ENCODE measurements around the gene PRDM16. TPM values are rescaled to one million over a fixed set of nuclear protein-coding genes. Genes with fewer than 3 reads are reported as not detected.

PRDM16 gene
- total and polyA plus RNA-seq, 2 of the 4 experiments (the other 2 are of a cell fraction) = 0.02 TPM; not detected in 1

DNA sequence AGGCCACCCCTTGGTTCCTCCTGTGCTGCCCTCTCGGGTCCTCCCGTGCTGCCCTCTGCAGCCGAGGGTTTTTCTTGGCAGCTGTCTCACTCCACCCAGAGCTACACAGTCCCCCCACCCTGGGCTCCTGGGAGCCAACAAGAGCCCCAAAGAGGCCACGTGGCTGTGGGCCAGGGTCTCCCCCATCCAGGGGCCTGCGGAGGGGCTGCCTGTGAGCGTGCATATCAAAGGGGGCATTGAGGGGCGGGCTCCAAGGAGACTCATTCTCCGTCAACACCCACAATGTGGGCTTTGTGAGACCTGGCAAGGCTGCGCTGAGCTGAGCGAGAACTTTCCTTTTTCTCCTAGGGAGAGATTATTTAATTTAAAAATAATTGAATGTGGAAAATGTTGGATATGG is 276.8 kb downstream of the PRDM16 start:
- H4K5ac ChIP-seq (ENCODE audit: low read depth, low read length) = no peak overlapping the region
- H2AK5ac ChIP-seq (ENCODE audit: low read depth, low read length) = no peak overlapping the region
- H3K23ac ChIP-seq (ENCODE audit: low read depth, low read length) = no peak overlapping the region
- in situ Hi-C loops (cut with MboI; ENCODE audit: low sequenced_read_pairs) (no loop called here), dilution Hi-C loops (cut with HindIII; ENCODE audit: low sequenced_read_pairs, unreplicated experiment) (no loop called here), intact Hi-C loops (cut with micrococcal nuclease) (no loop called here)
- no peak for ATAC-seq (ENCODE audit: low read depth)
- no peak overlapping the region for H3K4ac ChIP-seq (ENCODE audit: low read depth, low read length)
- H2BK5ac ChIP-seq (ENCODE audit: low read depth, low read length, poor library complexity, severe bottlenecking) = no peak overlapping the region
- DNase-seq = no peak
- H3K9me3 ChIP-seq (ENCODE audit: control insufficient read depth, insufficient read depth, low read length) = peaks cover 9% of the 10 kb centered on the region
- no peaks in the 10 kb centered on the region; the same call in 1 of the 2 replicates for H3K27me3 ChIP-seq (ENCODE audit: control insufficient read depth, insufficient read depth, low read length)
- H3K9ac ChIP-seq (ENCODE audit: low read depth, low read length) = no peak overlapping the region
- ChIA-PET CTCF (no interaction called here), POLR2A (ENCODE audit: unreplicated experiment) (no interaction called here)
- no TSS peak for BruUV-seq (replicated peaks)
- no peaks in the 10 kb centered on the region for H3K4me1 ChIP-seq (ENCODE audit: control insufficient read depth, insufficient read depth, low read length)
- no peak overlapping the region for H3K18ac ChIP-seq (ENCODE audit: low read depth, low read length)
- H3K27ac ChIP-seq (ENCODE audit: insufficient read depth, low read length) = no peak overlapping the region
- no peak for TF ChIP-seq SMC3 (IDR thresholded peaks at IDR 0.05; ENCODE audit: low read depth, low read length)
- no peak overlapping the region for H3K56ac ChIP-seq (ENCODE audit: extremely low read depth, insufficient read depth, low read length)
- no peaks in the 10 kb centered on the region for H3K36me3 ChIP-seq (ENCODE audit: control insufficient read depth, insufficient read depth, low read length)
- no peak overlapping the region for H3K4me3 ChIP-seq (ENCODE audit: insufficient read depth, low read depth, low read length)
- no peak overlapping the region for H4K91ac ChIP-seq (ENCODE audit: insufficient read depth, low read depth, low read length)
- H3K14ac ChIP-seq (replicated peaks; ENCODE audit: low read depth, low read length) = no peak overlapping the region
- H4K8ac ChIP-seq (ENCODE audit: low read depth in 2 of 2, low read length in 2 of 2) = no peak overlapping the region
- no peak overlapping the region for H2BK15ac ChIP-seq (ENCODE audit: low read depth, low read length)
- no peak overlapping the region for H3K4me2 ChIP-seq (ENCODE audit: low read depth, low read length)
- WGBS, 2 experiments (ENCODE audit: extremely low coverage in 2 of 2, insufficient read length in 1 of 2) = no CpG with 5 or more reads among the region's 10 CpGs
- H2BK20ac ChIP-seq (ENCODE audit: low read depth, low read length) = no peak overlapping the region
- no peaks in the 10 kb centered on the region for H3K9me1 ChIP-seq (ENCODE audit: insufficient read depth, low read length)
- H4K20me1 ChIP-seq (ENCODE audit: insufficient read depth, low read length) = no peaks in the 10 kb centered on the region
- H2AK9ac ChIP-seq (replicated peaks; ENCODE audit: low read depth, low read length, poor library complexity) = no peak overlapping the region
- H2AFZ ChIP-seq (replicated peaks; ENCODE audit: low read length, poor library complexity) = no peak overlapping the region
- H3K79me1 ChIP-seq (ENCODE audit: low read depth in 1 of 2, low read length in 2 of 2) = no peaks in the 10 kb centered on the region
- H2BK120ac ChIP-seq (ENCODE audit: low read depth, low read length) = no peak overlapping the region
